ENCODE data around the gene FRAS1.

Gene FRAS1

DNA sequence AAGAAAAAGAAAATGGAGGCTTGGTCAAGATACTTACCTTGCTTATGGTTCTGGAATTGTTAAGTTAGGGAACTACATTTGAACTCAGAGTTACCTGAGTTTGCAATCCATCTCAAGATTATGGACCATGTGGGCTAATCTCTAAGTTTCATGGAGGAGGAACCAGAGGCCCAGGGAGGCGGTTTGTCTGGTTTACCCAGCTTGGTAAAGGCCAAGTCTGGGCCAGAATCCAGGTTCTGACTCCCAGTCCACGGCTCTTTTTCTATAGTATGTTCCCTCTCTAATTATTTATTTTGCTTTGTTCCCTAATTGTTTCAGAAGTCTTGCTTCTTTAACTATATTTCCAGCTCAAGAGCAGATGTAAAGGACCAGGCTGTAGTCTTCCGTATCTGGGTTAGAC lies 168.1 kb downstream of the FRAS1 start:
- TF ChIP-seq CTCF (IDR thresholded peaks at IDR 0.05): no peak
- Mint-ChIP-seq H3K4me3 (no peak overlapping the region), H3K27ac (no peak overlapping the region), H3K4me1 (peaks cover 18% of the 10 kb centered on the region), H3K9me3 (peaks cover 20% of the 10 kb centered on the region), H3K36me3 (ENCODE audit: low read depth) (peaks cover 18% of the 10 kb centered on the region), H3K27me3 (ENCODE audit: low read depth, poor library complexity) (no peaks in the 10 kb centered on the region)
- DNase-seq: no peak

DNA sequence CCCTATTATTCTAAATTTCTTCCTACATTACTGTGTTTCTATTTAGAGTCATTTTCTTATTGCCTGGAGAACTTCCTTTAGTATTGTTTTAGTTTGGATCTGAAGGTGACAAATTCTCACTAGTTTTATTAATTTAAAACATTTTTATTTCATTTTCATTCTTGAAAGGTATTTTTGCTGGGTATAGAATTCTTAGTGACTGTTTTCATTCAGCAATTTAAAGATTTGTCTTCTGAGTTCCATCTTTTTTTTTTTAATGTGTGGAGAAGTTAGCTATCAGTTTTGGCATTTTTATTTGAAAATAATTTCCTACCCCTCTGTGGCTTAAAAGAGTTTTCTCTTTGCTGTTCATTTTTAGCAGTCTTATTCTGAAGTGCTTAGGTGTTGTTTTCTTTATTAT lies 169.2 kb downstream of the FRAS1 start:
- Mint-ChIP-seq H3K4me3 (no peak overlapping the region), H3K27me3 (ENCODE audit: low read depth, poor library complexity) (no peaks in the 10 kb centered on the region), H3K36me3 (ENCODE audit: low read depth) (peaks cover 18% of the 10 kb centered on the region), H3K9me3 (peaks cover 20% of the 10 kb centered on the region), H3K4me1 (peaks cover 18% of the 10 kb centered on the region), H3K27ac (no peak overlapping the region)
- no peak for DNase-seq
- no peak for TF ChIP-seq CTCF (IDR thresholded peaks at IDR 0.05)

GRCh38 chr4:78227411-78228057 lies 170.4 kb downstream of the FRAS1 start:
- Mint-ChIP-seq H3K9me3 (peaks cover 21% of the 10 kb centered on the region), H3K4me3 (no peak overlapping the region), H3K4me1 (peaks cover 10% of the 10 kb centered on the region), H3K36me3 (ENCODE audit: low read depth) (peaks cover 18% of the 10 kb centered on the region), H3K27ac (no peak overlapping the region), H3K27me3 (ENCODE audit: low read depth, poor library complexity) (no peaks in the 10 kb centered on the region)
- DNase-seq: no peak
- no peak for TF ChIP-seq CTCF (IDR thresholded peaks at IDR 0.05)

DNA sequence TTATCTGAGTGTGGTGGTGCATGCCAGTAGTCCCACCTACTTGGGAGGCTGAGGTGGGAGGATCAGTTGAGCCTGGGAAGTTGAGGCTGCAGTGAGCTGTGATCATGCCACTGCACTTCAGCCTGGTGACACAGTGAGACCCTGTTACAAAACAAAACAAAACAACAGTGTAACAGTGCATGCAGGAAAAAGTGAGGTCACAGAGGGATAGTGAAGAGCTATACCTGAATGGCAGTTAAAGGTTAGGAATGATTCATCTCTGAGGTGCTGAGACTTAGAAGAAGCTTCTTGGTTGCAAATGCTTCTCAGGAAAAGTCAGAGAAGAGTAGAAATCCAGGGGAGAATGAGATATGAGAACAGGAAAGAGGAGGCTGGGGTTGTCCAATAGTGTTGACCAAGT lies 178.7 kb downstream of the FRAS1 start:
- no peak for DNase-seq
- no peak overlapping the region for H3K27ac Mint-ChIP-seq
- H3K4me1 Mint-ChIP-seq: no peaks in the 10 kb centered on the region
- H3K36me3 Mint-ChIP-seq (ENCODE audit: low read depth): no peaks in the 10 kb centered on the region
- TF ChIP-seq CTCF (IDR thresholded peaks at IDR 0.05): no peak
- H3K27me3 Mint-ChIP-seq (ENCODE audit: low read depth, poor library complexity): no peaks in the 10 kb centered on the region
- peaks cover 3% of the 10 kb centered on the region for H3K9me3 Mint-ChIP-seq
- no peak overlapping the region for H3K4me3 Mint-ChIP-seq

- Mint-ChIP-seq H3K36me3 (ENCODE audit: low read depth) (no peaks in the 10 kb centered on the region), H3K4me3 (no peak overlapping the region), H3K27ac (no peak overlapping the region), H3K4me1 (no peaks in the 10 kb centered on the region), H3K27me3 (ENCODE audit: low read depth, poor library complexity) (no peaks in the 10 kb centered on the region), H3K9me3 (peaks cover 3% of the 10 kb centered on the region)
- TF ChIP-seq CTCF (IDR thresholded peaks at IDR 0.05): no peak
- no peak for DNase-seq
Measured at GRCh38 chr4:78237360-78237759, 180.2 kb downstream of the FRAS1 start.

GRCh38 chr4:78242071-78242470 lies 184.9 kb downstream of the FRAS1 start:
- no peak for TF ChIP-seq CTCF (IDR thresholded peaks at IDR 0.05)

More at GRCh38 chr4:78242071-78242470, 184.9 kb downstream of the FRAS1 start:
- no peak overlapping the region for H3K4me3 Mint-ChIP-seq
- H3K27ac Mint-ChIP-seq: no peak overlapping the region
- no peaks in the 10 kb centered on the region for H3K36me3 Mint-ChIP-seq (ENCODE audit: low read depth)
- no peak for DNase-seq
- peaks cover 17% of the 10 kb centered on the region for H3K4me1 Mint-ChIP-seq
- no peaks in the 10 kb centered on the region for H3K9me3 Mint-ChIP-seq
- H3K27me3 Mint-ChIP-seq (ENCODE audit: low read depth, poor library complexity): no peaks in the 10 kb centered on the region
